ENCODE results near the gene SOD3.

The SOD3 gene, protein sequence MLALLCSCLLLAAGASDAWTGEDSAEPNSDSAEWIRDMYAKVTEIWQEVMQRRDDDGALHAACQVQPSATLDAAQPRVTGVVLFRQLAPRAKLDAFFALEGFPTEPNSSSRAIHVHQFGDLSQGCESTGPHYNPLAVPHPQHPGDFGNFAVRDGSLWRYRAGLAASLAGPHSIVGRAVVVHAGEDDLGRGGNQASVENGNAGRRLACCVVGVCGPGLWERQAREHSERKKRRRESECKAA

DNA sequence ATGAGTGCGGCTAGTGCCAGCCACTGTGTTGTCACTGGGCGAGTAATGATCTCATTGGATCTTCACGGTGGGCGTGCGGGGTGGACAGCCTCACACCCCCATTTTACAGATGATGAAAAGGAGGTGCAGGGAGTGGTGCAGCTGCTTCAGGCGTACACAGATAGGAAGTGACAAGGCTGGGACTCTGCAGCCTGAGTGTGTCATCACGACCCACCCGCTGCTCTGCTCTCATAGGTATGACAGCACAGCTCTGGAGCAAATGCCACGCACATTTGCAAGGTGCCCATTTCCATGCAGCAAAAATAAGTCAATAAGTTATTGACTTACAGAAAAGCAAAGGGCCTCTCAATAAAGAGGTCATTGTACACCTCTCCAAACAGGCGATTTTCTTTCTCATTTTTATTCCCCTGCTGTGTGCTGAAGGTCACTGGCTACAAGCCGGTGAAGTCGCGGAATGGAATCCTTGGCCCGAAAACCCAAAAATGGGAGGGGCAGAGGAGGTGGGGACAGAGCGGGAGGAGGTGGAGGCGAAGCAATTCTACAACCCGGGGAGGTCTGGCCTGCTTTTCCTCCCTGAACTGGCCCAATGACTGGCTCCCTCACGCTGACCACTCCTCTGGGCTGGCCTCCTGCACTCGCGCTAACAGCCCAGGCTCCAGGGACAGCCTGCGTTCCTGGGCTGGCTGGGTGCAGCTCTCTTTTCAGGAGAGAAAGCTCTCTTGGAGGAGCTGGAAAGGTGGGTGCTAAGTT is at the start of gene SOD3:
Gene SOD3 (plus strand): TSS at position 658 of the 750 bp plus-strand sequence. CDS start 3,949 bp downstream, outside the sequence.
- no peak for DNase-seq (ENCODE audit: low read depth)

DNA sequence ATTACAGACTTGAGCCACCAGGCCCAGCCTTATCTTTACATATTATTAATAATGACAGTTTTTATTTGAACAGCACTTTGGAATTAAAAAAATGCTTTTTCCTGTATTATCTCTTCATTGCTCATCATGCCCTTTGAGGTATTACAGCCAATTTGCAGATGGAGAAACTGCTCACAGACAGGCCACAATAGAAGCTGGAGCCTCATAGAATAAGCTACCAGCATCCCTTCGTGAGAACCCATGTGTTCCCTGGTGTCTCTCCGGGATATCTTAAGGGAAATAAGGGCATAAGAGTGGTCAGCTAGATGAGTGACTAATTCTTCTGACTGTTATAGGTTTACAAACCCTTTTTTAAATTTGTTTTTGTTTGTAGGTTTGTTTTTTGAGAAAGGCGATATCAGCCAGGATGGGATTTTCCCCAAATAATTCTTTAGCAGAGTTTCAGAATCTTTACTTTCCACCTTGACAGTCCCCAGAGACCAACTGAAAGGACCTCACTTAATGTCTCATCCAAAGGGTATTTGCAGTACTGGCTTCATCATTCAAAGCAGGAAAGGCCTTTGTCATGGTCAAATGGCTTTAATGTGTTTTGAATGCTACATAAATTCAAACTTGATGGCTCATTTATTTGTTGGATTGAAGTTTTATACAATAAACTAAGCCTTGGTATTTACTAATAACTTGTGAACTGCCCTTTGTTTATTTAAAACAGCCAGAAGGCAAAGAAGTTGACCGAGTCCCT is 48.0 kb upstream of the SOD3 start:
- DNase-seq (ENCODE audit: low read depth), result no peak

DNA sequence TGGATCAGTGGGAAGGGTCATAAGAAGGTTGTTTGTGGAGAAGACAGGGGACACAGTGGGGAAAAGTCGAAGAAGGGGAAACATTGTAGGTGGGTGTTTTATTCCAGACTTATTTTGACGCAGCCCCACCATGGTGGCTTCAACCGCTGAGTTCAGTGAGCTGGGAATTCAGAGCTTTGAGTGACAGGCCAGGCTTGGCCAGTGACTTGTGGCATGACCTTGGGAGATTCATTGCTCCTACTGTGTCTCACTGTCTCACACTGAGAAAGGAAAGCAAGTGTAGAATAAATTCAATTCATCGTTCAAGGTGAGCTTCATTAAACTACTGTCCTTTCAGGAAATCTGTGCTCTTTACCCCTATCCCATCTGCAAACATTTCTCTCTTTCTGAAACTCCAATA is 47.4 kb upstream of the SOD3 start:
- no peak for DNase-seq (ENCODE audit: low read depth)

DNA sequence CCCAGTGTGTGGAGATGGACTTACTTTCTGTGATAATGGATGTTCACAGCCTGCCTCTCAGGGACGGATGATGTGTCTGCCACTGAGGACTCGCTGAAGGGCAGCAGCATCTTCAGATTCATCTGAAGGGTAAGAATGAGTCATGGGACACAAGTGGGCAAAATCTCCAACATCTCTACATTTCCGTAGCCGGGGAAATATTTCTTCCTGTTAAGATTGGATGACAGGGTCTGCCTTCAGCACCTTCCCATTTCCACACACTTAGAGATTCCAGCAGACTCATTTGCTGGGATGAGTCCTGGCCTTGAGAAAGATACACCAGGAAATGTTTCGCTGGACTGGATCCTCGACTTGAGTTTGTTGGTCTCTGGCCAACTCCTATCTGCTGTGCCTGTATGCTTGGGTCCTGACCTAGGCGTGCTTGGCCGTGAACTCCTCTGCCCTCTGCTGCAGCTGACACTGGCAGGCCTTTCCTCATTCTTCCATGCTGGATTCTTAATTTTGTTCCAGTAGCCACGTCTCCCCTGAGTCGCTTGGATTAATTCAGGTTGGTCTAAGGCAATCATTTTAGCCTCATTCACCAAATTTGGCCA is 46.5 kb upstream of the SOD3 start:
- DNase-seq (ENCODE audit: low read depth), result no peak

DNA sequence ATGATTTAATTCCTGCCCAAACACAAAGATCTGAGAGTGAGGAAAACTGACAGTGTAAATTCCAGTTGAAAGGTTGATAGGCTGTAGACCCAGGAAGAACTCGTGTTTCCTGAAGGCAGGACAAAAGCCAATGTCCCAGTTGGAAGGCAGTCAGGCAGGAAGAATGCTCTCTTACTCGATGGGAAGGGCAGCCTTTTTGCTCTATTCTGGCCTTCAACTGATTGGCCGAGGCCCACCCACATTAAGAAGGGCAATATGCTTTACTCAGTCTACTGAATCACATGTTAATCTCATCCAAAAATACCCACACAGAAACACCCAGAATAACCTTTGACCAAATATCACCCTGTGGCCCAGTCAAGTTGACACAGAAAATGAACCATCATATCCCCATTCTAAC is 45.3 kb upstream of the SOD3 start:
- DNase-seq (ENCODE audit: low read depth), result no peak

DNA sequence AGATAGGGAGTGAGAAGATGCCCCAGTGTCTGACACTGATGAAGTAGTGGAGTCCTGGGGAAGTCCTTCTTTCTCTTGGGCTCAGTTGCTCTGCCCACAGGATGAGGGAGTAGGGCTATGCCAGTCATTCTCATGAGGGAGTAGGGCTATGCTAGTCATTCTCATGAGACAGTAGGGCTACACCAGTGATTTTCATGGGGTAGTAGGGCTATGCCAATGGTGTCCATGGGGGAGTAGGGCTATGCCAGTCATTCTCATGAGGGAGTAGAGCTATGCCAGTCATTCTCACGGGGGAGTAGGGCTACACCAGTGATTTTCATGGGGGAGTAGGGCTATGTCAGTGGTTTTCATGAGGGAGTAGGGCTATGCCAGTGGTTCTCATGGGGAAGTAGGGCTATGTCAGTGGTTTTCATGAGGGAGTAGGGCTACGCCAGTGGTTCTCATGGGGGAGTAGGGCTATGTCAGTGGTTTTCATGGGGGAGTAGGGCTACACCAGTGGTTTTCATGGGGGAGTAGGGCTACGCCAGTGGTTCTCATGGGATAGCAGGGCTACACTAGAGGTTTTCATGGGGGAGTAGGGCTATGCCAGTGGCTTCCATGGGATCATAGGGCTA is 43.3 kb upstream of the SOD3 start:
- no peak for DNase-seq (ENCODE audit: low read depth)

DNA sequence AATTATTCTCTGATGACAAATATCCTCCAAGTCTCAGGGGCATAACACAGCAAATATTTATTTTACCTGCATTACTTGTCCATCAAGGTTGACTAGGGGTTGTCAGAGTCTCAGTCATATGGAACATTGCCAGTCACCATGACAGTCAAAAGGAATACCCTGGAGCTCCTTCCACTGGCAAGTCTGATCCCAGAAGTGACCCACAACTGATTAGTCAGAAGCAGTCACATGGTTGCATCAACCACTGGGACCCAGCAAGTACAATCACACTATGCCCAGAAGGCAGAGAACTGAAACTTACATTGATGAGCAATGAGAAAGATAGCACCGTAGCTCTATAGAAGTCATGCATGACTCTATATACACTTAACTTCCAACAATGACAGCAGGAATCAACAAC is 41.9 kb upstream of the SOD3 start:
- no peak for DNase-seq (ENCODE audit: low read depth)

DNA sequence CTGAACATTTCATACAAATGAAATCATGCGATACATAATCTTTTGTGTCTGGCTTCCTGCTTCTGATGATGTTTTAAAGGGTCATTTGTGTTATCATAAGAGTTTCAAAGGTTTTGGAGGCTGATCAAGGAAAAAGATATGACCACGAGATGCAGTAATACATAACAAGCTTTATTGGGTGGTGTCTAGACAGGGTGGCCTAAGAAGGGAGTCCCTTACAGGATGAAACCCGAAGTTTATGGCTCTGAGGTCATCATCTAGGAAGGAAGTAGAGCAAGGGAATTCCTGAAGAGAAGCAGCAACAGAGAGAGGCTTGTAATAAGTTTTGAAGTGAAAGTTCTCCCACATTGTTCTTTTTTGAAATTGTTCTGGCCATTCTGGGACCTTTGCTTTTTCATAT is 40.8 kb upstream of the SOD3 start:
- no peak for DNase-seq (ENCODE audit: low read depth)

DNA sequence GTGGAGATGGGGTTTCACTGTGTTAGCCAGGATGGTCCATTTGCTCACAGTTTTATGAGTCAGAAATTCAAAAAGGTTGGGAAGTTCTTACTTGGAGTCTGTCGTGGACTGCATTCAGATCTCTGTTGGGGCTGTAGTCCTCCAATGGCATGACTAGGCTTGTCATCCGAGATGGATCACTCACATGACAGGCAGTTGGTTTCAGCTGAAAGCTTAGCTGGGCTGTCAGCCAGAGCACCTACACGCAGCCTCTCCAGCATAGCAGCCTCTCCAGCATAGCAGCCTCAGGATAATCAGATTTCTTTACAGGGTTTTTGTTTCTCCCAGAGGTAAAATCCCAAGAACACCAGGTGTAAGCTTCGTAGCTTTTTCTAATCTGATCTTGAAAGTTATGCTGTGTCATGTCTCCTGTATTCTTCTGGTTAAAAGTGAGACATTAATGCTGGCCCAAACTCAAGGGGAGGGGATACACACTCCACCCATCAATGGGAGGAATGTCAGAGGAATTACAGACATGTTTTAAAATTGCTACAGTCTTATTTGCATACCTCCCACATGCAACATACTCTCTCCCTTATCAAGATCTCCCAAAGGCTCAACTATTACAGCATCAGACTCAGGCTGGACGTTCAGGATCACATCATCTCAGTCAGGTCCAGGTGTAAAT is 31.6 kb upstream of the SOD3 start:
- DNase-seq (ENCODE audit: low read depth), result no peak

DNA sequence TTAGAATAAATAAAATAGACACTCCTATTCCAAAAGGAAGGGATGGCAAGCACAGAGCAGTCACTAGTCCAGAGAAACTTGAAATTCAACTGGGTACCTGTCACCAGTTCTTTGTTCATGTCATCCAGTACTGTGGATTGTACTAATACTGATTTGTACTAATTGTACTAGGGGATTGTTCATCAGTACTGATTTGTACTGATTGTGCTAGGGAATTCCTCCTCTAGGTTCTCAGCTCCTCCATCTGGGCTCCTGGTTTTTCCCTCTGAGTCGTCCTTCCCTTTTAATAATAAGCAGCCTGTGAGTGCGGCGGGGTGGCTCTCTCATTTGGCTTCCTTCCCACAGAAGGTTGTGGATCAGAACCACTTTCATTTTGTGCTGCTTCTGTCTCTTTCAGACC is 31.0 kb upstream of the SOD3 start:
- no peak for DNase-seq (ENCODE audit: low read depth)

DNA sequence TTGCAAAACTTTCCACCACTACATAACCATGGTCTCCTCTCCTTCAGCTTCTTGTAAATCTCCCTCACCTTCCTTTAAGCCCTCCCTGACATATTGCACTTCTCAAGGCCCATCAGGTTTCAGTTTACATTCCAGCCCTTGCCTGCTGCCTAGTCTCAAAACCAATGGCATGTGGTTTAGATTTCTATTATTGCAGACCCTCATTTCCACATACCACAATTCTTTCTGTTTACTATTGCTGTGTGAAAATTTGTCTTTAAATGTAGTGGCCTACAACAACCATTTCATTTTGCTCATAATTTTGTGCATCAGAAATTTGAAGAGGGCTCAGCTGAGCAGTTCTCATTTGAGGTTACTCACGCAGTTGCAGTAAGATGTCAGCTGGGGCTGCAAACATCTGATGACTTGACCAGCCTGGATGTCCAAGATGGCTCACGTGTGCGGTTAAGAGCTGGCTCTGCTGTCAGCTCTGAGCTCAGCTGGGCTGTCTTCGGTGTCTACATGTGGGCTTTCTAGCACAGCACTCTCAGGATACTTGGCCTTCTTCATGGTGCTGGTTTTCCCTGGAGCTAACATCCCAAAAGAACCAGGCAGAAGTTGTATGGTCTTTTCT is 29.9 kb upstream of the SOD3 start:
- DNase-seq (ENCODE audit: low read depth), result no peak

DNA sequence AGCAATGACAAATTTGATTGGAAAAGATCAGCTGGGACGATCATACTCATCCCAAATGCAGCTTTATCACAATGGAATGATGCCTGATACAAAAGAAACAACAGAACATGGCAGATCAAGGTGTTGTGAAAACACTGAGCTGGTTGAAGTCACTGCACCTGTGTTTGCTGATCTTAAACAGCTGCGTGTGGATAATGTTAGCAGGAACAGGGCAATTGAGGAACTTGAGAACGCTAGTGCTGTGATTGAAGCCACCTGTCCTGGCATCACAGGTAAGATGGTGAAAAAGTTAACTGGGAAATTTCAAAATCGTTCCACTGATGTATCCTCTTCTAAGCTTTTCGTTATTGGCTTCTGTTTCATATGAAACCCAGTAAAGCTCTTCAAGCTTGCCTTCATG is 27.4 kb upstream of the SOD3 start:
- no peak for DNase-seq (ENCODE audit: low read depth)

DNA sequence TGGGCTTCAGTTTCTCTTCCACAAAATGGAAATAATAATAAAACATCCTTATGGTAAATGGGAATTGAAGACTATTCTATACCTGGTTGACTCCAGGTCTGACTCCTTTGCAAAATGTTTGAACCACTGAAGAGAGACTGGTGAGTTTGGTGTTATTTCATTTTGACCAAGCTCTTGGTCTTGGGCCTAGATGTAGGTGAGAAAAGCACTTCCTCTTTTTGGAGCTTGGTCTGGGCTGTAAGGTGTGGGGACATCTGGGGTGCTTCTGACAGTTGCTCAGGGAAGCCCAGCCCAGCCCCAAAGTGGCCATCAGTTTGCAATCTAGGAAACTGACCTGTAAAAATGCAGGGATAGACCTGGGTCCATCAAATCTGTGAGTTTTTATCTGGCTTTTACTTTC is 26.8 kb upstream of the SOD3 start:
- DNase-seq (ENCODE audit: low read depth), result no peak

DNA sequence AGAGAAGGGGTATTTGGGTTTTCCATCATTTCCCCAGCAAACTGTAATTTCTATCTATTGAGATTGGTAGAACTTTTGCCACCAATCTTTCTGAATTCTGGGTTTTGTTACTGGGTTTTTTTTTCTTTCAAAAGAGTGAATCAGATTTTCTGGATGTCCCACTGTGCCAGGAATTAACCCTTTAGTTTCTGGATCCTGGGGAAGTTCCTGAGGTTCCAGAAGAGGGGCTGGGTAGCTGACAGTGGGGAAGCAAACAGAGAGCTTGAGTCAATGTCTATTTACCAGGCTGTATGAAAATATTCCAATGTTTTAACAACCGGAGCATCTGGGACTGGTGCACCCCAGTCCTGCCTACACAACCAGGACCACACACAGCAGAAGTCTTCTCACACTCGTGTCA is 25.8 kb upstream of the SOD3 start:
- no peak for DNase-seq (ENCODE audit: low read depth)

DNA sequence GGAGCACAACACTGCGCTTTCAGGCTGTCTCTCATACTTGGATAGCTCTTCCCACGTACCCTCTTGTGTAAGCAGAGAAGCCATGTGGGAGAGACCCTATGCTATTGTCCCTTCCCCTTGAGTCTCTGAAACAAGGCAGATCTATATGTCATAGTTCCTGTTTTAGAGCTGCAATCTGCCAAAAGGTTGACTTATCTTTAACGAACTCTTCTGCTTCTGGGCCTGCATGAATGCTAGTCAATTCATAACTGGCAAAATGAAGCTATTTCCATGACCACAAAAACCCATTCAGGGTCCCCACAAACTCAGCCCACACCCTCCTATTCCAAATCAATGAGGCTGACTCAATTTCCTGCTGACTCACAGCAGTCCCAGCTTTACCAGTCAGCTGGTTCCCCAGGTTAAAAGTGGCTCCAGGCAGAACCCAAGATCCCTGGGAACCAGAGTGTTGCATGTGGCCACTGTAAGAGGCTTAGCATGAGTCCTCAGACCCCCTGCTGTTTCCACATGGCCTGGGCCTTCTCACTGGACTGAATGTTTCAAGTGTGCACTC is 25.3 kb upstream of the SOD3 start:
- DNase-seq (ENCODE audit: low read depth), result no peak

DNA sequence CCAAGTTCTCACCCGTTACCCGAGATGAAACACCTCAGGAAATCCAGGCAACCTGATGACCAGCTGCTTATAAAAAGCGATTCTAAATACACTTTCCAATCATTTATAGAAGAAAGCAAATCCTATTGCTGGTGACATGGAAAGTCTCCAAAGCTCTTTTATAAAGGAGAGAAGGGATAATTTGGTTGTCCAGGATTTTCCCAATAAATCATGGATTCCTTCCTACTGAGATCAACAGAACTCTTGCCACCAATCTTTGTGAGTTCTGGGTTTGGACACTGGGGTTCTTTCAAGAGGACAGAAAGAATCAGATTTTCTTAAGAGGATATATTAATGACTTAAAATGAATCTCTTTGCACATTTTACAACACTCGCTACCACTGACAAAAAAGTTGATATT is 24.7 kb upstream of the SOD3 start:
- DNase-seq (ENCODE audit: low read depth), result no peak

DNA sequence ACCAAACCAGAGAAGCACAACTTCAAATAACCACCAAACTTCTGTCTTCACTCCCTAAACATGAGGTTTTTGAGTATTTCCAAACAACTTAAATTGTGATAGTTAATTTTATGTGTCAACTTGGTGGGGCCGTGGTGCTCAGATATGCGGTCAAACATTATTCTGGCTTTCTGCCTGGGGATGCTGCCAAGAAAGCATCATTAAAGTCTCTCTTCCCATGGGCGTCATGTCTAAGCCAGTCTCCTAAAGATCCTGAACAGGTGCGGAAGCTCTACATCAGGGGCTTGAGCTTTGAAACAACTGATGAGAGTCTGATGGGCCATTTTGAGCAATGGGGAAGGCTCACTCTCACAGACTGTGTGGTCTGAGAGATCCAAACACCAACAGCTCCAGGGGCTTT is 24.1 kb upstream of the SOD3 start:
- no peak for DNase-seq (ENCODE audit: low read depth)

DNA sequence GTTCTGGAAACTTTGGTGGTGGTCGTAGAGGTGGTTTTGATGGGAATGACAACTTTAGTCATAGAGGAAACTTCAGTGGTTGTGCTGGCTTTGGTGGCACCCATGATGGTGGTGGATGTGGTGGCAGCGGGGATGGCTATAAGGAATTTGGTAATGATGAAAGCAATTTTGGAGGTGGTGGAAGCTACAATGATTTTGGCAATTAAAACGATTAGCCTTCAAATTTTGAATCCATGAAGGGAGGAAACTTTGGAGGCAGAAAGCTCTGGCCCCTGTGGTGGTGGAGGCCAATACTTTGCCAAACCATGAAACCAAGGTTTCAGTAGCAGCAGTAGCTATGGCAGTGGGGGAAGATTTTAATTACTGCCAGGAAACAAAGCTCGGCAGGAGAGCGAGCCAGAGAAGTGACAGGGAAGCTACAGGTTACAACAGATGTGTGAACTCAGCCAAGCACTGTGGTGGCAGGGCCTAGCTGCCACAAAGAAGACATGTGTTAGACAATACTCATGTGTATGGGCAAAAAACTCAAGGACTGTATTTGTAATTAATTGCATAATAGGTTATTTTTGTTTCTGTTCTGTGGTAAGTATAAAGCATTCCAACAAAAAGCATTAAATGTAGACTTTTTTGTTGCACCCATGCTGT is 23.2 kb upstream of the SOD3 start:
- no peak for DNase-seq (ENCODE audit: low read depth)

DNA sequence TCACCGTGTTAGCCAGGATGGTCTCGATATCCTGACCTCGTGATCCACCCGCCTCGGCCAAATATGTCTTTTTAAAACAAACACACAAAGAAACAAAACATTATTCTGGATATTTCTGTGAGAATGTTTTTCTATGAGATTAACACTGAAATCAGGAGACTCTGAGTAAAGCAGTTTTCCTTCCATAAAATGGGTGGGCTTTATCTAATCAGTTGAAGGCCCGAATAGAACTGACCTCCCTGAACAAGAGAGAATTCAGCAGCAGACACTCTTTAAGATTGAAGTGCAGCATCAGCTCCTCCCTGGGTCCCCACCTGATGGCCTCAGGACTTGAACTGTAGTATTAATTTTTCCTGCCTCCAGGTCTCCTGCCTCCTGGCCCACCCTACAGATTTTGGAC is 22.4 kb upstream of the SOD3 start:
- no peak for DNase-seq (ENCODE audit: low read depth)

DNA sequence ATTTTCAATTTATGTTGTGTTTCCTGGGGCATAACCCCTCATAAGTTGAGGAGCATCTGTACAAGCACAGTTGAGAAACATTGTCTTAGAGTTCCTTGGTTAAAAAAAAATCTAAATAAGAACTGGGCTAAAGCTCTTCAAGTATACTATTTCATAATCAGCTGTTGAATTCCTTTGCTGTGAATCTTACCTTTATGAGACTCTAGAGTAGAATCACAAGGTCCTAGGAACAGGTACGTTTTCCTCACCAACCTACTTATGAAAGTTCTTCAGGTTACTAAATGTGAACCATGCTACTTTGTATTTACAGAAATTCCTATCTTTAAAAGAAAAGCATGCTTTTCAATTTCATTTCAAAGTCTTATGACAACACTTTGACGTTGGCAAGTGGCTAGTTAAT is 20.9 kb upstream of the SOD3 start:
- DNase-seq (ENCODE audit: low read depth), result no peak
